Uterus (tissue), 2 donors: ENCODE results near the gene BTG4.

ENCODE experiments used
- POLR2A ChIP-seq, 2 donors: fragments of 450-650 bp; IDR thresholded peaks; one replicate each; pipeline ENCODE4 v1.6.1; 2016; ENCODE audit warnings: antibody characterized with exemption in 2 of 2, mild to moderate bottlenecking in 1 of 2, moderate library complexity in 1 of 2
- TF ChIP-seq, protein P1 (sequence below), 4 experiments: fragments of 200-600 bp in 2 of 4; fragments of 450-650 bp in 2 of 4; sonication (generic) in 2 of 4; IDR thresholded peaks; one replicate each; pipeline ENCODE4 v1.5.1; 2016 to 2019; ENCODE audit warnings: antibody characterized with exemption in 4 of 4, mild to moderate bottlenecking in 2 of 4, moderate library complexity in 1 of 4

DNA sequence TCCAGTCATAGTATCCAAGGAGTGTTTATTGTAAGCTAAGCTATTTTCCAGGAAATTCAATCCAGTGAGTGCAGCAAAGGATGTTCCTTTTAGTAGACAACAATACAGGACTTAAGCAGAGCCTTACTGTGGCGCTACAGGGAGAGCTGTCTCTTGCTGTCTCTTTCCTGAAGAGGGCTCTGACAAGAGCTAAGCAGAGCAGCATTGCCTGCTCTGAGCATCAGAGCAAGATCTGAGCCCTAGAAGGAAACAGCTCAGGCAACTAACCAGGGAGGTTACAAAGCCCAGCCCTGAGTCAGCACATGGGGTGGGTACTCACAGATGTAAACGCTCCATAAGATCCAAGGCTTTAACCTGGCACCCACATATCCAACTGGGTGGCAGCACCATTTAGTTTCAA is 36.3 kb upstream of the BTG4 start:
- TF ChIP-seq, protein P1, sequence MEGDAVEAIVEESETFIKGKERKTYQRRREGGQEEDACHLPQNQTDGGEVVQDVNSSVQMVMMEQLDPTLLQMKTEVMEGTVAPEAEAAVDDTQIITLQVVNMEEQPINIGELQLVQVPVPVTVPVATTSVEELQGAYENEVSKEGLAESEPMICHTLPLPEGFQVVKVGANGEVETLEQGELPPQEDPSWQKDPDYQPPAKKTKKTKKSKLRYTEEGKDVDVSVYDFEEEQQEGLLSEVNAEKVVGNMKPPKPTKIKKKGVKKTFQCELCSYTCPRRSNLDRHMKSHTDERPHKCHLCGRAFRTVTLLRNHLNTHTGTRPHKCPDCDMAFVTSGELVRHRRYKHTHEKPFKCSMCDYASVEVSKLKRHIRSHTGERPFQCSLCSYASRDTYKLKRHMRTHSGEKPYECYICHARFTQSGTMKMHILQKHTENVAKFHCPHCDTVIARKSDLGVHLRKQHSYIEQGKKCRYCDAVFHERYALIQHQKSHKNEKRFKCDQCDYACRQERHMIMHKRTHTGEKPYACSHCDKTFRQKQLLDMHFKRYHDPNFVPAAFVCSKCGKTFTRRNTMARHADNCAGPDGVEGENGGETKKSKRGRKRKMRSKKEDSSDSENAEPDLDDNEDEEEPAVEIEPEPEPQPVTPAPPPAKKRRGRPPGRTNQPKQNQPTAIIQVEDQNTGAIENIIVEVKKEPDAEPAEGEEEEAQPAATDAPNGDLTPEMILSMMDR (IDR thresholded peaks at IDR 0.05), result no peak
- no peak for TF ChIP-seq POLR2A (IDR thresholded peaks at IDR 0.05)
